H1 (cell line): ENCODE results near the gene KPNA6. TPM values are rescaled to one million over a fixed set of nuclear protein-coding genes. Genes with fewer than 3 reads are reported as not detected.

Experiments
- CTCF ChIA-PET: fragments of 300-600 bp; sonication (Branson Sonifier 250); formaldehyde crosslinking; loops from one replicate; lab custom pipeline; 2021; ENCODE audit not compliant: partially characterized antibody; lab: Charles Lee
- POLR2A ChIA-PET: fragments of 300-600 bp; sonication (Branson Sonifier 250); formaldehyde crosslinking; loops from one replicate; lab custom pipeline; 2021; ENCODE audit warnings: inconsistent platforms; ENCODE audit not compliant: partially characterized antibody; lab: Charles Lee
- DNase-seq, 2 experiments: peaks; one replicate each; pipeline versions ENCODE4 v3.0.0 to v3.0.0-alpha.2; 2010 to 2022; ENCODE audit warnings: low spot score in 2 of 2, low read depth in 1 of 2, mixed read lengths in 1 of 2
- FAIRE-seq: peaks from 2 replicates; lab custom pipeline; 2011; peaks lifted over from hg19 to GRCh38; lab: Jason Lieb, UNC
- H2AFZ ChIP-seq: 2 replicates; pipeline ENCODE4 v1.8.1; 2012; ENCODE audit warnings: low read length, inconsistent platforms
- H2AK5ac ChIP-seq: 2 replicates; pipeline ENCODE4 v1.6.1; 2013; ENCODE audit warnings: low read depth, low read length
- H2BK120ac ChIP-seq: replicated peaks from 2 replicates; pipeline ENCODE3; 2013; ENCODE audit warnings: low read depth, low read length, inconsistent platforms
- H2BK12ac ChIP-seq: 2 replicates; pipeline ENCODE4 v1.6.1; 2013; ENCODE audit warnings: low read depth, low read length
- H2BK15ac ChIP-seq: 2 replicates; pipeline ENCODE4 v1.6.1; 2013; ENCODE audit warnings: low read length
- H2BK20ac ChIP-seq: 2 replicates; pipeline ENCODE4 v1.6.1; 2013; ENCODE audit warnings: low read length
- H2BK5ac ChIP-seq: 2 replicates; pipeline ENCODE4 v1.6.1; 2013; ENCODE audit warnings: low read depth, low read length
- H3K14ac ChIP-seq: 2 replicates; pipeline ENCODE4 v1.6.1; 2013; ENCODE audit warnings: inconsistent platforms; ENCODE audit not compliant: insufficient read length
- H3K18ac ChIP-seq: 2 replicates; pipeline ENCODE4 v1.6.1; 2013; ENCODE audit warnings: low read length; ENCODE audit errors: extremely low read depth
- H3K23ac ChIP-seq: 2 replicates; pipeline ENCODE4 v1.6.1; 2013; ENCODE audit warnings: inconsistent platforms; ENCODE audit not compliant: insufficient read length
- H3K23me2 ChIP-seq: 2 replicates; pipeline ENCODE4 v1.6.1; 2013; ENCODE audit warnings: low read depth, low read length
- H3K27ac ChIP-seq: 2 replicates; pipeline ENCODE4 v1.6.1; 2011; ENCODE audit warnings: low read depth, low read length, inconsistent platforms
- H3K27me3 ChIP-seq, 4 experiments: replicated peaks in 1 of 4; 1 replicate in 1 of 4; 2 replicates in 3 of 4; pipeline versions ENCODE4 v1.6.1 to v1.8.1; 2011 to 2013; ENCODE audit warnings: low read length in 3 of 4, mild to moderate bottlenecking in 3 of 4, inconsistent platforms in 2 of 4, mixed read lengths in 2 of 4, moderate library complexity in 1 of 4; ENCODE audit not compliant: control insufficient read depth in 3 of 4, insufficient read depth in 3 of 4; ENCODE audit errors: extremely low read depth in 1 of 4
- H3K36me3 ChIP-seq, 4 experiments: 2 replicates each; pipeline versions ENCODE4 v1.6.1 to v1.8.1; 2011 to 2013; ENCODE audit warnings: mild to moderate bottlenecking in 4 of 4, low read length in 3 of 4, moderate library complexity in 2 of 4, control low read depth in 1 of 4, inconsistent platforms in 1 of 4; ENCODE audit not compliant: insufficient read depth in 4 of 4, control insufficient read depth in 2 of 4
- H3K4ac ChIP-seq: replicated peaks from 2 replicates; pipeline ENCODE3; 2013; ENCODE audit warnings: low read length, low read depth, mixed read lengths, inconsistent platforms; ENCODE audit not compliant: insufficient read length
- H3K4me1 ChIP-seq, 4 experiments: replicated peaks in 1 of 4; 1 replicate in 1 of 4; 2 replicates in 3 of 4; pipeline versions ENCODE4 v1.6.1 to v1.8.1; 2011 to 2013; ENCODE audit warnings: low read length in 3 of 4, inconsistent platforms in 2 of 4, mixed read lengths in 1 of 4; ENCODE audit not compliant: insufficient read depth in 4 of 4, control insufficient read depth in 3 of 4
- H3K4me2 ChIP-seq, 2 experiments: 2 replicates each; pipeline versions ENCODE4 v1.6.1 to v1.8.1; 2011 to 2013; ENCODE audit warnings: low read depth in 2 of 2, low read length in 2 of 2, control low read depth in 1 of 2, inconsistent platforms in 1 of 2, mild to moderate bottlenecking in 1 of 2; ENCODE audit not compliant: insufficient read depth in 1 of 2
- H3K4me3 ChIP-seq, 4 experiments: fragments of 200-600, 300-600 bp in 1 of 4; sonication (generic), shearing (Covaris generic), sonication (Bioruptor Twin) in 1 of 4; 2 replicates each; pipeline versions ENCODE4 v1.5.1 to v1.8.1; 2011 to 2016; ENCODE audit warnings: low read length in 4 of 4, low read depth in 3 of 4, control low read depth in 2 of 4, inconsistent platforms in 2 of 4, mild to moderate bottlenecking in 2 of 4, mixed read lengths in 1 of 4, moderate library complexity in 1 of 4; ENCODE audit not compliant: insufficient read depth in 2 of 4; ENCODE audit errors: extremely low read depth in 1 of 4
- H3K56ac ChIP-seq: replicated peaks from 2 replicates; pipeline ENCODE3; 2013; ENCODE audit warnings: low read depth, mild to moderate bottlenecking, mixed read lengths, low read length, inconsistent platforms; ENCODE audit not compliant: insufficient read length
- H3K79me1 ChIP-seq: 2 replicates; pipeline ENCODE4 v1.6.1; 2013; ENCODE audit warnings: low read depth, low read length, control low read depth
- H3K79me2 ChIP-seq, 2 experiments: 2 replicates each; pipeline versions ENCODE4 v1.6.1 to v1.8.1; 2012 to 2013; ENCODE audit warnings: low read length in 2 of 2, mild to moderate bottlenecking in 2 of 2, inconsistent platforms in 1 of 2; ENCODE audit not compliant: insufficient read depth in 2 of 2, control insufficient read depth in 1 of 2
- H3K9ac ChIP-seq, 4 experiments: replicated peaks in 1 of 4; 1 replicate in 1 of 4; 2 replicates in 3 of 4; pipeline versions ENCODE4 v1.6.1 to v1.8.1; 2011 to 2013; ENCODE audit warnings: low read depth in 3 of 4, low read length in 3 of 4, control low read depth in 2 of 4, mild to moderate bottlenecking in 2 of 4, moderate library complexity in 2 of 4, inconsistent platforms in 1 of 4; ENCODE audit errors: extremely low read depth in 1 of 4
- H3K9me3 ChIP-seq, 2 experiments: 2 replicates each; pipeline versions ENCODE4 v1.6.1 to v1.8.1; 2012 to 2013; ENCODE audit warnings: mild to moderate bottlenecking in 2 of 2, moderate library complexity in 2 of 2, control low read depth in 1 of 2, inconsistent platforms in 1 of 2, low read depth in 1 of 2, low read length in 1 of 2, mixed read lengths in 1 of 2; ENCODE audit not compliant: insufficient read depth in 2 of 2
- H4K20me1 ChIP-seq, 2 experiments: replicated peaks in 1 of 2; 2 replicates each; pipeline versions ENCODE3 to v1.8.1; 2011 to 2013; ENCODE audit warnings: inconsistent platforms in 2 of 2, low read length in 2 of 2, mild to moderate bottlenecking in 1 of 2; ENCODE audit not compliant: insufficient read depth in 2 of 2, control insufficient read depth in 1 of 2
- H4K5ac ChIP-seq: 2 replicates; pipeline ENCODE4 v1.6.1; 2013; ENCODE audit warnings: low read length, low read depth, mixed read lengths, inconsistent platforms; ENCODE audit not compliant: insufficient read length
- H4K8ac ChIP-seq: 2 replicates; pipeline ENCODE4 v1.8.0; 2013; ENCODE audit warnings: mild to moderate bottlenecking, moderate library complexity, low read length, inconsistent platforms; ENCODE audit not compliant: insufficient read depth; ENCODE audit errors: extremely low read depth
- H4K91ac ChIP-seq: replicated peaks from 2 replicates; pipeline ENCODE3; 2013; ENCODE audit warnings: low read length, mixed read lengths, inconsistent platforms; ENCODE audit not compliant: insufficient read length
- ASH2L ChIP-seq: fragments of 200-600, 300-600 bp; sonication (generic); IDR thresholded peaks from one replicate; pipeline ENCODE4 v1.7.1; 2017; ENCODE audit warnings: low read length
- BCL11A ChIP-seq, 2 experiments: IDR thresholded peaks; one replicate each; pipeline ENCODE4 v1.6.1; 2011; ENCODE audit warnings: low read depth in 2 of 2, low read length in 2 of 2, mild to moderate bottlenecking in 2 of 2
- CBX8 ChIP-seq: fragments of 300-800, 300-1000 bp; sonication (generic); IDR thresholded peaks from 2 replicates; pipeline ENCODE4 v1.7.1; 2016; ENCODE audit warnings: low read depth, low read length, borderline replicate concordance
- EP300 ChIP-seq, 2 experiments: IDR thresholded peaks; 1 replicate in 1 of 2; 2 replicates in 1 of 2; pipeline ENCODE4 v1.6.1; 2011 to 2012; ENCODE audit warnings: low read depth in 2 of 2, low read length in 2 of 2, mild to moderate bottlenecking in 2 of 2, borderline replicate concordance in 1 of 2, inconsistent platforms in 1 of 2, moderate library complexity in 1 of 2
- FOSL1 ChIP-seq: IDR thresholded peaks from 2 replicates; pipeline ENCODE4 v1.6.1; 2011; ENCODE audit warnings: mild to moderate bottlenecking, low read depth, low read length, moderate library complexity; ENCODE audit not compliant: insufficient read depth
- SIX5 ChIP-seq: IDR thresholded peaks from 2 replicates; pipeline ENCODE4 v1.6.1; 2011; ENCODE audit warnings: mild to moderate bottlenecking, low read depth, low read length
- SRF ChIP-seq: IDR thresholded peaks from 2 replicates; pipeline ENCODE4 v1.6.1; 2011; ENCODE audit warnings: mild to moderate bottlenecking, low read depth, low read length, moderate library complexity
- SUZ12 ChIP-seq: fragments of 200-600 bp; sonication (generic); IDR thresholded peaks from 2 replicates; pipeline ENCODE4 v1.6.1; 2012; ENCODE audit warnings: mild to moderate bottlenecking, inconsistent platforms, low read length, moderate library complexity, mixed read lengths
- TBP ChIP-seq: IDR thresholded peaks from 2 replicates; pipeline ENCODE4 v1.6.1; 2011; ENCODE audit warnings: low read depth, low read length, improper control_type of control experiment
- ZNF274 ChIP-seq: IDR thresholded peaks from 2 replicates; pipeline ENCODE4 v1.7.0; 2012; ENCODE audit warnings: low read length, borderline replicate concordance; ENCODE audit errors: extremely low read depth
- WGBS, 2 experiments: shearing (Covaris generic) in 1 of 2; methylation state at CpG; one replicate each; pipeline versions ENCODE4 v1.1.6 to v1.1.7; 2013 to 2015; ENCODE audit warnings: low lambda C conversion rate in 2 of 2, mixed read lengths in 2 of 2, inconsistent platforms in 1 of 2, low coverage in 1 of 2, missing lambda C conversion rate in 1 of 2; ENCODE audit not compliant: insufficient replicate concordance in 2 of 2, insufficient coverage in 1 of 2, insufficient read length in 1 of 2; ENCODE audit errors: extremely low coverage in 1 of 2, missing lambda C conversion rate in 1 of 2; 5-methylcytosine and 5-hydroxymethylcytosine counted together
- polyA plus RNA-seq, 7 experiments: library from polyadenylated mRNA; depleted of rRNA in 3 of 7; stranded (reverse) in 5 of 7; unstranded in 2 of 7; fragments of >200 nt in 5 of 7; fragments of 200-250 nt in 2 of 7; gene quantifications; 1 replicate in 5 of 7; 2 replicates in 1 of 7; 4 replicates in 1 of 7; pipeline versions ENCODE4 v1.2.1 to v1.2.3, GENCODE V29; 2011 to 2013; ENCODE audit warnings: missing spikeins in 2 of 7, mixed read lengths in 2 of 7
- total RNA-seq: library from RNA; stranded (reverse); fragmentation: NEBNext Ultra II Directional; extraction: Animal tissue kit (Norgen Biotek cat#: 25700); gene quantifications from 2 replicates; pipeline ENCODE4 v1.2.1, GENCODE V29; 2021

Gene KPNA6
- total and polyA plus RNA-seq, 2 of the 8 experiments (the other 6 are each of a cell fraction or from before 2014, with no cell fraction given): 24.2 to 120 TPM

DNA sequence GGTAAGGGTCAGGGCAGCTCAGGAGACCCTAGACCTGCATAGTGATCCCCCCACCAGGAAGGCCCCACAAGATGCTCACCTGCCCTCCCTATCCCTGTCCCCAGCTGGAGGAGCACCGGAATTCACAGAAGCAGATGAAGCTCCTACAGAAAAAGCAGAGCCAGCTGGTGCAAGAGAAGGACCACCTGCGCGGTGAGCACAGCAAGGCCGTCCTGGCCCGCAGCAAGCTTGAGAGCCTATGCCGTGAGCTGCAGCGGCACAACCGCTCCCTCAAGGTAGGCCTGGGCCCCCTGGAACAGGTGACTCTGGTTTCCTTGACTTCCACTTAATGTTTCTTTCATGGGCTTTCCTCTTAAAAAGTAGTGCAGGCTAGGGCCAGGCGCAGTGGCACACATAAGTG lies 80.0 kb downstream of the KPNA6 start:
- Histone ChIP-seq H3K23ac (no peak overlapping the region), H3K56ac (no peak overlapping the region), H4K20me1 (peaks cover 6 to 17% of the 10 kb centered on the region in 2 experiments), H2BK20ac (no peak overlapping the region), H2BK12ac (no peak overlapping the region), H3K4ac (no peak overlapping the region), H3K9ac (no peak overlapping the region), H3K79me2 (peaks cover 4 to 22% of the 10 kb centered on the region in 2 experiments), H3K9me3 (no peaks in the 10 kb centered on the region), H2BK5ac (no peak overlapping the region), H4K91ac (no peak overlapping the region), H3K36me3 (peaks cover 44 to 84% (median 74%) of the 10 kb centered on the region in 4 experiments), H2AK5ac (no peak overlapping the region), H3K14ac (no peak overlapping the region), H3K4me1 (no peaks in the 10 kb centered on the region), H3K23me2 (no peaks in the 10 kb centered on the region), H2AFZ (no peak overlapping the region), H4K5ac (no peak overlapping the region), H3K79me1 (no peaks in the 10 kb centered on the region), H2BK15ac (no peak overlapping the region), H3K27ac (no peak overlapping the region), H3K4me3 (no peak overlapping the region), H2BK120ac (no peak overlapping the region), H3K18ac (no peak overlapping the region), H4K8ac (no peak overlapping the region), H3K4me2 (no peak overlapping the region), H3K27me3 (no peaks in the 10 kb centered on the region)
- DNase-seq (no peak), FAIRE-seq (no peak)
- TF ChIP-seq SIX5 (no peak), ZNF274 (no peak), ASH2L (no peak), BCL11A (IDR thresholded peaks at IDR 0.05; ENCODE audit: low read depth in 2 of 2, low read length in 2 of 2) (no peak), FOSL1 (no peak), CBX8 (no peak), EP300 (IDR thresholded peaks at IDR 0.05; ENCODE audit: borderline replicate concordance in 1 of 2, low read depth in 2 of 2, low read length in 2 of 2) (no peak), SRF (no peak), SUZ12 (no peak), TBP (no peak)
- ChIA-PET POLR2A (interaction anchor here (0.9 to 21.3 kb wide), 3 partner anchors 3 to 52 kb away, joined by 3 to 332 read pairs (median 332); partner anchors contain the start of genes CCDC28B, IQCC and TXLNA), CTCF (interaction anchor here (0.9 kb wide), 1 partner anchor 12 kb away, joined by 4 read pairs; the partner anchor contains the start of gene CCDC28B)
- WGBS, 2 experiments: 87% methylated on average over 9 of the region's 9 CpGs; no CpG with 5 or more reads in 1 of the 2 experiments
